Lung (tissue), 12 donors: Measurements from ENCODE around the gene CAMKK2. TPM values are rescaled to one million over a fixed set of nuclear protein-coding genes. Genes with fewer than 3 reads are reported as not detected.
"Not testable (repeated sequence)": the region's sequence is repeated elsewhere in the genome, so short reads cannot be mapped to it uniquely, and the experiment has no call there.

Experiments used
- ATAC-seq: fragments of 200-7000 bp; cut with Tn5 transposase; one replicate; pipeline ENCODE4 v1.9.1; 2020; ENCODE audit warnings: moderate number of reproducible peaks; ENCODE audit not compliant: insufficient read depth, low FRiP score
- DNase-seq, 3 donors: peaks; one replicate each; pipeline ENCODE4 v3.0.0-alpha.2; 2013 to 2017
- H3K27ac ChIP-seq, 2 donors: one replicate each; pipeline ENCODE4 v1.5.1; 2013; ENCODE audit warnings: mild to moderate bottlenecking in 2 of 2, moderate library complexity in 2 of 2, control low read depth in 1 of 2, inconsistent platforms in 1 of 2, low read depth in 1 of 2, low read length in 1 of 2
- H3K27me3 ChIP-seq, 3 donors: one replicate each; pipeline ENCODE4 v1.5.1; 2013; ENCODE audit warnings: low read length in 2 of 3; ENCODE audit not compliant: control insufficient read depth in 3 of 3, insufficient read depth in 3 of 3
- H3K36me3 ChIP-seq, 4 donors: one replicate each; pipeline ENCODE4 v1.5.1; 2013; ENCODE audit warnings: low read length in 4 of 4, mild to moderate bottlenecking in 1 of 4, moderate library complexity in 1 of 4; ENCODE audit not compliant: control insufficient read depth in 4 of 4, insufficient read depth in 4 of 4
- H3K4me1 ChIP-seq, 5 donors: one replicate each; pipeline ENCODE4 v1.5.1; 2013; ENCODE audit warnings: low read length in 5 of 5, mild to moderate bottlenecking in 2 of 5, moderate library complexity in 1 of 5; ENCODE audit not compliant: control insufficient read depth in 5 of 5, insufficient read depth in 5 of 5
- H3K4me3 ChIP-seq: one replicate; pipeline ENCODE4 v1.5.1; 2013; ENCODE audit warnings: mild to moderate bottlenecking, control low read depth, moderate library complexity
- H3K9ac ChIP-seq, 2 donors: one replicate each; pipeline ENCODE4 v1.5.1; 2013; ENCODE audit warnings: low read length in 2 of 2, control low read depth in 1 of 2; ENCODE audit not compliant: insufficient read depth in 1 of 2
- H3K9me3 ChIP-seq, 4 donors: one replicate each; pipeline ENCODE4 v1.5.1; 2013; ENCODE audit warnings: low read length in 3 of 4, mild to moderate bottlenecking in 1 of 4, moderate library complexity in 1 of 4; ENCODE audit not compliant: control insufficient read depth in 4 of 4, insufficient read depth in 3 of 4
- CTCF ChIP-seq: IDR thresholded peaks from 2 replicates; pipeline ENCODE4 v1.5.1; 2012; ENCODE audit warnings: mild to moderate bottlenecking; ENCODE audit errors: control extremely low read depth, extremely low read depth
- WGBS, 2 donors: extraction: QIAGEN DNeasy Blood & Tissue Kit; methylation state at CpG; one replicate each; pipeline ENCODE4 v1.1.7; 2013; 5-methylcytosine and 5-hydroxymethylcytosine counted together
- polyA plus RNA-seq, 2 donors: library from polyadenylated mRNA; stranded (reverse); fragments of 200-250 nt; gene quantifications; one replicate each; pipeline ENCODE4 v1.2.1, GENCODE V29; 2013
- total RNA-seq, 2 donors: library from RNA; depleted of rRNA in 1 of 2; stranded (reverse); fragments of >200 nt in 1 of 2; gene quantifications; one replicate each; pipeline ENCODE4 v1.2.1, GENCODE V29; 2014 to 2021
- donor health status: control.
- donor health status: control.
- donor health status: Bipolar disorder and iron deficiency.
- donor health status: healthy.
- donor health status: DM: yes; HTN: yes; CAD: no.

CAMKK2 gene
- total and polyA plus RNA-seq, 4 donors = 12.0 to 46.3 (median 36.0) TPM

GRCh38 chr12:121209221-121209620 lies 87.3 kb downstream of the CAMKK2 start:
- H3K27ac ChIP-seq = no peak overlapping the region

GRCh38 chr12:121208571-121208970 lies 87.9 kb downstream of the CAMKK2 start:
- H3K9ac ChIP-seq, H3K36me3 ChIP-seq, H3K27me3 ChIP-seq, H3K4me1 ChIP-seq, H3K4me3 ChIP-seq, H3K27ac ChIP-seq, DNase-seq, ATAC-seq, H3K9me3 ChIP-seq: not testable (repeated sequence)
- WGBS, 2 donors = 90 to 91% methylated on average over 10 of the region's 10 CpGs

More at GRCh38 chr12:121209221-121209620, 87.3 kb downstream of the CAMKK2 start:
- DNase-seq (no peak), ATAC-seq (no peak)
- H3K27me3 ChIP-seq = no peaks in the 10 kb centered on the region
- no peaks in the 10 kb centered on the region for H3K36me3 ChIP-seq
- H3K9me3 ChIP-seq = no peaks in the 10 kb centered on the region
- no peak for TF ChIP-seq CTCF
- H3K4me1 ChIP-seq = peaks cover 0 to 9% (median 2%) of the 10 kb centered on the region in 5 donors
- 92% methylated on average over 15 of the region's 15 CpGs for WGBS, 2 donors
- no peak overlapping the region for H3K4me3 ChIP-seq
- no peak overlapping the region for H3K9ac ChIP-seq

- no peak overlapping the region for H3K27ac ChIP-seq
- no peaks in the 10 kb centered on the region for H3K36me3 ChIP-seq
- ATAC-seq = no peak
- no peak overlapping the region for H3K4me3 ChIP-seq
- no peak for DNase-seq
- no peaks in the 10 kb centered on the region for H3K9me3 ChIP-seq
- peaks cover 0 to 10% (median 0%) of the 10 kb centered on the region in 5 donors for H3K4me1 ChIP-seq
- 79 to 88% methylated on average over 7 of the region's 7 CpGs for WGBS, 2 donors
- H3K27me3 ChIP-seq = no peaks in the 10 kb centered on the region
- H3K9ac ChIP-seq = no peak overlapping the region
- no peak for TF ChIP-seq CTCF
Observed at GRCh38 chr12:121205491-121205890, 91.0 kb downstream of the CAMKK2 start.

GRCh38 chr12:121203482-121203881 lies 93.0 kb downstream of the CAMKK2 start:
- Histone ChIP-seq H3K27ac (no peak overlapping the region), H3K36me3 (no peaks in the 10 kb centered on the region), H3K27me3 (no peaks in the 10 kb centered on the region), H3K4me3 (no peak overlapping the region), H3K9me3 (no peaks in the 10 kb centered on the region), H3K9ac (no peak overlapping the region), H3K4me1 (peaks cover 0 to 10% (median 0%) of the 10 kb centered on the region in 5 donors)
- no peak for ATAC-seq
- 83 to 87% methylated on average over 11 of the region's 11 CpGs for WGBS, 2 donors
- DNase-seq = no peak
- TF ChIP-seq CTCF = no peak
